Hematopoietic multipotent progenitor cell treated with erythropoietin and hydrocortisone succinate and interleukin-3 and kit ligand, for 15 days (in vitro differentiated cells): ENCODE data around the gene ALDH1L2.
"Not testable (repeated sequence)": the region's sequence is repeated elsewhere in the genome, so short reads cannot be mapped to it uniquely, and the experiment has no call there.

Experiments
- DNase-seq: peaks from one replicate; pipeline ENCODE4 v3.0.0-alpha.2; 2015; ENCODE audit warnings: low spot score

Gene ALDH1L2

GRCh38 chr12:105084251-105085250 lies at the start of gene ALDH1L2:
Gene ALDH1L2 (minus strand): TSS chr12:105084458. CDS start chr12:105084436, 22 bp downstream.
- peak; percentile 48 for DNase-seq

GRCh38 chr12:105120551-105120950 lies 36.3 kb upstream of the ALDH1L2 start:
- no peak for DNase-seq

GRCh38 chr12:105116969-105117368 lies 32.7 kb upstream of the ALDH1L2 start:
- DNase-seq = no peak

- DNase-seq = no peak
These were observed 28.8 kb upstream of the ALDH1L2 start for GRCh38 chr12:105113094-105113493.

- DNase-seq = no peak
These were observed 26.6 kb upstream of the ALDH1L2 start for GRCh38 chr12:105110851-105111250.

- no peak for DNase-seq
These were observed 25.4 kb upstream of the ALDH1L2 start for GRCh38 chr12:105109465-105110212.

GRCh38 chr12:105107494-105108371 lies 23.5 kb upstream of the ALDH1L2 start, which contains the start of gene WASHC4:
Gene WASHC4 (plus strand): TSS chr12:105107731. CDS start chr12:105107801, 70 bp downstream.
- peak; percentile 93 for DNase-seq

GRCh38 chr12:105107171-105107493 lies 22.9 kb upstream of the ALDH1L2 start:
- no peak for DNase-seq

- DNase-seq = no peak
These were observed 22.4 kb upstream of the ALDH1L2 start for GRCh38 chr12:105106621-105107020.

- DNase-seq = no peak
These were observed 20.5 kb upstream of the ALDH1L2 start for GRCh38 chr12:105104762-105105161.

GRCh38 chr12:105102673-105103072 lies 18.4 kb upstream of the ALDH1L2 start:
- DNase-seq = no peak

- no peak for DNase-seq
These were observed 16.7 kb upstream of the ALDH1L2 start for GRCh38 chr12:105100998-105101397.

GRCh38 chr12:105100207-105100985 lies 16.1 kb upstream of the ALDH1L2 start:
- no peak for DNase-seq

- DNase-seq = no peak
These were observed 15.1 kb upstream of the ALDH1L2 start for GRCh38 chr12:105099356-105099755.

- DNase-seq = not testable (repeated sequence)
These were observed 11.1 kb upstream of the ALDH1L2 start for GRCh38 chr12:105095338-105095737.

- no peak for DNase-seq
These were observed 8.1 kb upstream of the ALDH1L2 start for GRCh38 chr12:105092336-105092735.

- no peak for DNase-seq
These were observed 7.4 kb upstream of the ALDH1L2 start for GRCh38 chr12:105091476-105092206.

GRCh38 chr12:105090361-105090760 lies 6.1 kb upstream of the ALDH1L2 start:
- no peak for DNase-seq

GRCh38 chr12:105089817-105090216 lies 5.6 kb upstream of the ALDH1L2 start:
- no peak for DNase-seq

GRCh38 chr12:105085501-105085900 lies 1.2 kb upstream of the ALDH1L2 start:
- no peak for DNase-seq
